ENCODE data around the gene BCL2A1. TPM values are rescaled to one million over a fixed set of nuclear protein-coding genes. Genes with fewer than 3 reads are reported as not detected.

BCL2A1 gene
- total RNA-seq, 1 donor from 2014 or later: 1.7 TPM

GRCh38 chr15:79989183-79989582 lies 18.2 kb upstream of the BCL2A1 start:
- no peak overlapping the region for H3K4me3 ChIP-seq
- TF ChIP-seq POLR2A (IDR thresholded peaks at IDR 0.05) (no peak), POLR2AphosphoS5 (IDR thresholded peaks at IDR 0.05; ENCODE audit: insufficient read depth in 1 of 2, low read depth in 1 of 2) (no peak), CTCF (IDR thresholded peaks at IDR 0.05) (no peak)
- no peaks in the 10 kb centered on the region for H3K9me3 ChIP-seq
- H3K27me3 ChIP-seq: no peaks in the 10 kb centered on the region
- intact Hi-C loops (cut with DNase I): no loop called here
- DNase-seq (ENCODE audit: extremely low spot score in 2 of 2): no peak
- no peak overlapping the region for H3K27ac ChIP-seq
- H3K4me1 ChIP-seq: no peaks in the 10 kb centered on the region
- no peaks in the 10 kb centered on the region for H3K36me3 ChIP-seq

GRCh38 chr15:79988448-79989117 lies 17.6 kb upstream of the BCL2A1 start:
- Histone ChIP-seq H3K27ac (no peak overlapping the region), H3K27me3 (no peaks in the 10 kb centered on the region), H3K4me1 (no peaks in the 10 kb centered on the region), H3K36me3 (no peaks in the 10 kb centered on the region), H3K9me3 (no peaks in the 10 kb centered on the region), H3K4me3 (no peak overlapping the region)
- DNase-seq (ENCODE audit: extremely low spot score in 2 of 2): no peak
- no peak for TF ChIP-seq CTCF (IDR thresholded peaks at IDR 0.05)
- TF ChIP-seq POLR2A (IDR thresholded peaks at IDR 0.05): no peak
- TF ChIP-seq POLR2AphosphoS5 (IDR thresholded peaks at IDR 0.05; ENCODE audit: insufficient read depth in 1 of 2, low read depth in 1 of 2): no peak
- intact Hi-C loops (cut with DNase I): no loop called here

GRCh38 chr15:79987969-79988368 lies 17.0 kb upstream of the BCL2A1 start:
- H3K27me3 ChIP-seq: no peaks in the 10 kb centered on the region
- H3K4me1 ChIP-seq: no peaks in the 10 kb centered on the region
- no peak for DNase-seq (ENCODE audit: extremely low spot score in 2 of 2)
- H3K27ac ChIP-seq: no peak overlapping the region
- TF ChIP-seq POLR2A (IDR thresholded peaks at IDR 0.05) (no peak), POLR2AphosphoS5 (IDR thresholded peaks at IDR 0.05; ENCODE audit: insufficient read depth in 1 of 2, low read depth in 1 of 2) (no peak), CTCF (IDR thresholded peaks at IDR 0.05) (no peak)
- H3K4me3 ChIP-seq: no peak overlapping the region
- intact Hi-C loops (cut with DNase I): no loop called here
- H3K36me3 ChIP-seq: no peaks in the 10 kb centered on the region
- H3K9me3 ChIP-seq: no peaks in the 10 kb centered on the region

GRCh38 chr15:79987569-79987955 lies 16.6 kb upstream of the BCL2A1 start:
- no peak overlapping the region for H3K27ac ChIP-seq
- no peak for DNase-seq (ENCODE audit: extremely low spot score in 2 of 2)
- no peaks in the 10 kb centered on the region for H3K36me3 ChIP-seq
- no peaks in the 10 kb centered on the region for H3K27me3 ChIP-seq
- intact Hi-C loops (cut with DNase I): no loop called here
- no peaks in the 10 kb centered on the region for H3K9me3 ChIP-seq
- H3K4me1 ChIP-seq: no peaks in the 10 kb centered on the region
- no peak overlapping the region for H3K4me3 ChIP-seq
- TF ChIP-seq POLR2AphosphoS5 (IDR thresholded peaks at IDR 0.05; ENCODE audit: insufficient read depth in 1 of 2, low read depth in 1 of 2) (no peak), CTCF (IDR thresholded peaks at IDR 0.05) (no peak), POLR2A (IDR thresholded peaks at IDR 0.05) (no peak)

- intact Hi-C loops (cut with DNase I): no loop called here
- Histone ChIP-seq H3K27me3 (no peaks in the 10 kb centered on the region), H3K36me3 (no peaks in the 10 kb centered on the region), H3K4me3 (no peak overlapping the region), H3K9me3 (no peaks in the 10 kb centered on the region), H3K27ac (no peak overlapping the region), H3K4me1 (no peaks in the 10 kb centered on the region)
- DNase-seq (ENCODE audit: extremely low spot score in 2 of 2): no peak
- TF ChIP-seq CTCF (IDR thresholded peaks at IDR 0.05) (no peak), POLR2AphosphoS5 (IDR thresholded peaks at IDR 0.05; ENCODE audit: insufficient read depth in 1 of 2, low read depth in 1 of 2) (no peak), POLR2A (IDR thresholded peaks at IDR 0.05) (no peak)
These were observed 10.9 kb upstream of the BCL2A1 start for GRCh38 chr15:79981831-79982455.

Measured in vagina (tissue), 2 donors.